ENCODE data around the gene C16orf92.

Gene C16orf92

GRCh38 chr16:30065102-30065942 is 42.3 kb downstream of the C16orf92 start, which contains the start of gene ALDOA:
ALDOA (plus strand) TSS chr16:30065760; CDS start chr16:30066898, 1,138 bp downstream.
- peak within 1 kb of the TSS; percentile 10 for H2AFZ ChIP-seq (ENCODE audit: low read length, unreplicated experiment)
- peaks cover 37% of the 10 kb centered on the region; the same call in 1 of the 2 replicates for H3K36me3 ChIP-seq (ENCODE audit: insufficient read depth, low read length)
- peaks cover 36% of the 10 kb centered on the region for H3K4me1 ChIP-seq (ENCODE audit: control insufficient read depth, insufficient read depth, low read length, unreplicated experiment)
- H3K27ac ChIP-seq (ENCODE audit: low read depth, low read length), result peak within 1 kb of the TSS; percentile 93
- H3K79me2 ChIP-seq (ENCODE audit: control insufficient read depth, insufficient read depth, low read length, unreplicated experiment), result peaks cover 52% of the 10 kb centered on the region
- peak within 1 kb of the TSS; percentile 97 for H3K4me3 ChIP-seq (ENCODE audit: low read depth, low read length)
- H3K27me3 ChIP-seq (ENCODE audit: insufficient read depth, low read length), result no peaks in the 10 kb centered on the region

DNA sequence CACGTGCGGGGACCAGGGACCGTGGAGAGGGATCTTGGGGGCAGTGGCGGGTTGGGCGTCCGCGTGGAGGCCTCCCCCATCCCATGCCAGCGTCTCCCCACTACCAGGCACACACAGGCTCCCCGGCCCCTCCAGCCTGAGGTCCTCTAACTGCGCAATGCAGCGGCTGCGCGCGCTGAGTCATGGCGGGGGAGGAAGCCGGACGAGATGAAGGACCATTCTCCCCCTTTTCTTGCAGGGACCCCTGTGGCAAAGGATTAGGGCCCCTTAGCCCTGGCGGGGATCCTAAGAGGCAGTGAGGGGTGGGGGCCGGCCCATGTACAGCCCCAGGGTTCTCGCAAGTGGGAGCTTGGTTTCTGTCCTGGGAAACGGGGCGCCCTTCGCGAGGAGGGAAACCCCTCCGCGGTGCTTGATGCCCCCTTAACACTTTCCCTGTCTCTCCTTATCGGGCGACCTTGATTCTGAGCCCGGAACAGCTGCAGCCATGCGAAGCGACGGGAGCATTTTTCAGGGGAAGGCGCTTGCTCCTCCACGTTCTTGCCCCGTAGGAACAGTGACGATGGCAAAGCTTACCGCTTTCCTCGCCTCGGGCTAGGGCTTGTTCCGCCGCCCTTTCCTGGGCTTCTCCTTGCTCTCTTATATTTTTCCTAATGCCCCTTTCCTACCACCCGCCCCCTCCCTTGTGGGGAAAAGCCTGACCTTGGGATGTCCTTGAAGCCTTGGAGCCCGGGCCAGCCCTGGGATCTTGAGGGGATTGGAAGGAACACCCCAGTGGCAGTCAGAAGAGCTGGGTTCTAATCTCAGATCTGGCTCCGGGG is 43.2 kb downstream of the C16orf92 start:
- peak overlapping the region; percentile 93 for H3K27ac ChIP-seq (ENCODE audit: low read depth, low read length)
- no peak overlapping the region for H2AFZ ChIP-seq (ENCODE audit: low read length, unreplicated experiment)
- H3K27me3 ChIP-seq (ENCODE audit: insufficient read depth, low read length), result no peaks in the 10 kb centered on the region
- peak overlapping the region; percentile 97 for H3K4me3 ChIP-seq (ENCODE audit: low read depth, low read length)
- peaks cover 40% of the 10 kb centered on the region for H3K4me1 ChIP-seq (ENCODE audit: control insufficient read depth, insufficient read depth, low read length, unreplicated experiment)
- H3K79me2 ChIP-seq (ENCODE audit: control insufficient read depth, insufficient read depth, low read length, unreplicated experiment), result peaks cover 54% of the 10 kb centered on the region
- peaks cover 44% of the 10 kb centered on the region for H3K36me3 ChIP-seq (ENCODE audit: insufficient read depth, low read length)

DNA sequence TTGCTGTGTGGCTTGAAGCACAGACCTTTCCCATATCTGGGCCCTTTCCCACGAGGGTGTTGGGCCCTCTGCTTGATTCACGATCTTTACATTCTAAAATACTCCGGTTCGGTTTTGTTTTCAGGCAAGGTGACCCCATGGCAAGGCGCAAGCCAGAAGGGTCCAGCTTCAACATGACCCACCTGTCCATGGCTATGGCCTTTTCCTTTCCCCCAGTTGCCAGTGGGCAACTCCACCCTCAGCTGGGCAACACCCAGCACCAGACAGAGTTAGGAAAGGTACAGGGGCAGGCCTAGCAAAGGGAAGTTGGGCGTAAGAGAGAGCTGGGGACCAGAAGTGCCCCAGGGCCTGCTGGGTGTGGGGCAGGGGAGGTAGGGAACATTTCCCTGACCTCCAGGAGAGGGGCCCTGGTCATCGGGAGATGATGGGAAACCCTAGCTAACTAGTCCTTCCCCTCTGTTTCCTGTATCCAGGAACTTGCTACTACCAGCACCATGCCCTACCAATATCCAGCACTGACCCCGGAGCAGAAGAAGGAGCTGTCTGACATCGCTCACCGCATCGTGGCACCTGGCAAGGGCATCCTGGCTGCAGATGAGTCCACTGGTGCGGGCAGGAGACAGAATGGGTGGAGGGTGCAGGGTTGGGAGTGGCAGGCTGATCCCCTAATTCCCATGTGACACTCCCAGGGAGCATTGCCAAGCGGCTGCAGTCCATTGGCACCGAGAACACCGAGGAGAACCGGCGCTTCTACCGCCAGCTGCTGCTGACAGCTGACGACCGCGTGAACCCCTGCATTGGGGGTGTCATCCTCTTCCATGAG is 44.0 kb downstream of the C16orf92 start:
- Histone ChIP-seq H2AFZ (ENCODE audit: low read length, unreplicated experiment) (no peak overlapping the region), H3K4me3 (ENCODE audit: low read depth, low read length) (peak overlapping the region; percentile 97), H3K27me3 (ENCODE audit: insufficient read depth, low read length) (no peaks in the 10 kb centered on the region), H3K27ac (ENCODE audit: low read depth, low read length) (peak overlapping the region; percentile 93), H3K4me1 (ENCODE audit: control insufficient read depth, insufficient read depth, low read length, unreplicated experiment) (peaks cover 40% of the 10 kb centered on the region), H3K79me2 (ENCODE audit: control insufficient read depth, insufficient read depth, low read length, unreplicated experiment) (peaks cover 58% of the 10 kb centered on the region), H3K36me3 (ENCODE audit: insufficient read depth, low read length) (peaks cover 51% of the 10 kb centered on the region)

- Histone ChIP-seq H3K36me3 (ENCODE audit: insufficient read depth, low read length) (peaks cover 57% of the 10 kb centered on the region), H2AFZ (ENCODE audit: low read length, unreplicated experiment) (no peak overlapping the region), H3K27me3 (ENCODE audit: insufficient read depth, low read length) (no peaks in the 10 kb centered on the region), H3K4me3 (ENCODE audit: low read depth, low read length) (peak overlapping the region; percentile 97), H3K27ac (ENCODE audit: low read depth, low read length) (peak overlapping the region; percentile 93; the same call in 1 of the 2 replicates), H3K79me2 (ENCODE audit: control insufficient read depth, insufficient read depth, low read length, unreplicated experiment) (peaks cover 58% of the 10 kb centered on the region), H3K4me1 (ENCODE audit: control insufficient read depth, insufficient read depth, low read length, unreplicated experiment) (peaks cover 40% of the 10 kb centered on the region)
Measured at GRCh38 chr16:30067584-30067916, 44.6 kb downstream of the C16orf92 start.

GRCh38 chr16:30068333-30068732 is 45.3 kb downstream of the C16orf92 start:
- Histone ChIP-seq H3K79me2 (ENCODE audit: control insufficient read depth, insufficient read depth, low read length, unreplicated experiment) (peaks cover 55% of the 10 kb centered on the region), H3K27ac (ENCODE audit: low read depth, low read length) (peak overlapping the region; percentile 3; the same call in 1 of the 2 replicates), H3K4me3 (ENCODE audit: low read depth, low read length) (peak overlapping the region; percentile 97), H3K4me1 (ENCODE audit: control insufficient read depth, insufficient read depth, low read length, unreplicated experiment) (peaks cover 37% of the 10 kb centered on the region), H3K36me3 (ENCODE audit: insufficient read depth, low read length) (peaks cover 58% of the 10 kb centered on the region), H2AFZ (ENCODE audit: low read length, unreplicated experiment) (no peak overlapping the region), H3K27me3 (ENCODE audit: insufficient read depth, low read length) (no peaks in the 10 kb centered on the region)

DNA sequence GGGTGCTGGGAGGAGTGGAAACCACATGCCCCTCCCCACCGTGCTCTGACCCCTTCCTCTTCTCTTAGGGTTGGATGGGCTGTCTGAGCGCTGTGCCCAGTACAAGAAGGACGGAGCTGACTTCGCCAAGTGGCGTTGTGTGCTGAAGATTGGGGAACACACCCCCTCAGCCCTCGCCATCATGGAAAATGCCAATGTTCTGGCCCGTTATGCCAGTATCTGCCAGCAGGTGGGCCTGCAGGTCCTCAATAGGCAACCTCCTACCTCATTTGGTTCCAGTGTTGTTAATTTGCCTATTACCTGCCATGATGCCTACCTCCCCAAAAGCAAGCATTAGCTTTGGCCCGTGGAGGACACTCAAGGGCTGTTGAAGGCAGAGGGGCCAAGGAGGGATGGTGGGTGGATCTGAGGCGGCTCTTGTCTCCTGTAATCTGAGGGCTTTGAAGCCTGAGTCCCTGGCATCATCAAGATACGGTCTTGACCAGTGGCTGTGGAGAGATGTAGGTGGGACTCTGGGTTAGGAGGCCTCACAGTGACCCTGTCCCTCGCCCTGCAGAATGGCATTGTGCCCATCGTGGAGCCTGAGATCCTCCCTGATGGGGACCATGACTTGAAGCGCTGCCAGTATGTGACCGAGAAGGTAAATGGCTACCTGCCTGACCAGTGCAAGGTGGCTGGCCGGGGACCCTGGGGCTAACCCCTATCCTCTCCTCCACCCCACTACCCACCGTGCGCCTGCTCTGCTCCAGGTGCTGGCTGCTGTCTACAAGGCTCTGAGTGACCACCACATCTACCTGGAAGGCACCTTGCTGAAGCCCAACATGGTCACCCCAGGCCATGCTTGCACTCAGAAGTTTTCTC is 46.0 kb downstream of the C16orf92 start:
- peaks cover 31% of the 10 kb centered on the region for H3K4me1 ChIP-seq (ENCODE audit: control insufficient read depth, insufficient read depth, low read length, unreplicated experiment)
- H3K27me3 ChIP-seq (ENCODE audit: insufficient read depth, low read length), result no peaks in the 10 kb centered on the region
- peak overlapping the region; percentile 3; the same call in 1 of the 2 replicates for H3K27ac ChIP-seq (ENCODE audit: low read depth, low read length)
- no peak overlapping the region for H2AFZ ChIP-seq (ENCODE audit: low read length, unreplicated experiment)
- H3K79me2 ChIP-seq (ENCODE audit: control insufficient read depth, insufficient read depth, low read length, unreplicated experiment), result peaks cover 51% of the 10 kb centered on the region
- H3K36me3 ChIP-seq (ENCODE audit: insufficient read depth, low read length), result peaks cover 58% of the 10 kb centered on the region
- H3K4me3 ChIP-seq (ENCODE audit: low read depth, low read length), result peak overlapping the region; percentile 97

DNA sequence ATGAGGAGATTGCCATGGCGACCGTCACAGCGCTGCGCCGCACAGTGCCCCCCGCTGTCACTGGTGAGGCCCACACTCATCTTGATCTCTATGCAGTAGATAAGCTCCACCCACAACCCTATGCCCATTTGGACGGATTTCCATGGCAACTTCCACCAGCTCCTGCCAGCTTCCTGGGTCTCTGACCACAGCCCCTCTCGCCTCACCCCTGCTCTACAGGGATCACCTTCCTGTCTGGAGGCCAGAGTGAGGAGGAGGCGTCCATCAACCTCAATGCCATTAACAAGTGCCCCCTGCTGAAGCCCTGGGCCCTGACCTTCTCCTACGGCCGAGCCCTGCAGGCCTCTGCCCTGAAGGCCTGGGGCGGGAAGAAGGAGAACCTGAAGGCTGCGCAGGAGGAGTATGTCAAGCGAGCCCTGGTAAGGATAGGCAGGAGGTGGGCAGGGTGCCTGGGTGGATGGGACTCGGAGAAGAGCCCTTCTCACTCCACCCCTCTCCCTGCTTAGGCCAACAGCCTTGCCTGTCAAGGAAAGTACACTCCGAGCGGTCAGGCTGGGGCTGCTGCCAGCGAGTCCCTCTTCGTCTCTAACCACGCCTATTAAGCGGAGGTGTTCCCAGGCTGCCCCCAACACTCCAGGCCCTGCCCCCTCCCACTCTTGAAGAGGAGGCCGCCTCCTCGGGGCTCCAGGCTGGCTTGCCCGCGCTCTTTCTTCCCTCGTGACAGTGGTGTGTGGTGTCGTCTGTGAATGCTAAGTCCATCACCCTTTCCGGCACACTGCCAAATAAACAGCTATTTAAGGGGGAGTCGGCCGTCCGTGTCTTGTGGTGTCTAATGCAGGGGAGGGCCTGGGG is 46.8 kb downstream of the C16orf92 start:
- peaks cover 58% of the 10 kb centered on the region for H3K36me3 ChIP-seq (ENCODE audit: insufficient read depth, low read length)
- no peaks in the 10 kb centered on the region for H3K27me3 ChIP-seq (ENCODE audit: insufficient read depth, low read length)
- H3K4me3 ChIP-seq (ENCODE audit: low read depth, low read length), result peak overlapping the region; percentile 97
- H3K27ac ChIP-seq (ENCODE audit: low read depth, low read length), result peak overlapping the region; percentile 2
- H3K79me2 ChIP-seq (ENCODE audit: control insufficient read depth, insufficient read depth, low read length, unreplicated experiment), result peaks cover 51% of the 10 kb centered on the region
- H2AFZ ChIP-seq (ENCODE audit: low read length, unreplicated experiment), result no peak overlapping the region
- H3K4me1 ChIP-seq (ENCODE audit: control insufficient read depth, insufficient read depth, low read length, unreplicated experiment), result peaks cover 29% of the 10 kb centered on the region

GRCh38 chr16:30070490-30070889 is 47.5 kb downstream of the C16orf92 start:
- Histone ChIP-seq H3K79me2 (ENCODE audit: control insufficient read depth, insufficient read depth, low read length, unreplicated experiment) (peaks cover 51% of the 10 kb centered on the region), H3K27ac (ENCODE audit: low read depth, low read length) (peak overlapping the region; percentile 2), H2AFZ (ENCODE audit: low read length, unreplicated experiment) (no peak overlapping the region), H3K27me3 (ENCODE audit: insufficient read depth, low read length) (no peaks in the 10 kb centered on the region), H3K4me1 (ENCODE audit: control insufficient read depth, insufficient read depth, low read length, unreplicated experiment) (peaks cover 29% of the 10 kb centered on the region), H3K4me3 (ENCODE audit: low read depth, low read length) (peak overlapping the region; percentile 97; the same call in 1 of the 2 replicates), H3K36me3 (ENCODE audit: insufficient read depth, low read length) (peaks cover 58% of the 10 kb centered on the region)

Data from ACC112 (cell line).